Sigmoid colon (tissue), 4 donors: ENCODE measurements around the gene RUFY2.

Experiments
- EP300 ChIP-seq, 4 donors: sonication (generic); formaldehyde crosslinking; IDR thresholded peaks; one replicate each; pipeline ENCODE4 v1.6.1; 2017; ENCODE audit warnings: antibody characterized with exemption in 4 of 4
- POLR2A ChIP-seq, 2 donors: fragments of 450-650 bp; IDR thresholded peaks; one replicate each; pipeline ENCODE4 v1.6.1; 2016; ENCODE audit warnings: antibody characterized with exemption in 2 of 2, mild to moderate bottlenecking in 2 of 2, moderate library complexity in 2 of 2
- POLR2AphosphoS5 ChIP-seq, 4 donors: sonication (generic); formaldehyde crosslinking; IDR thresholded peaks; one replicate each; pipeline ENCODE4 v1.6.1; 2017; ENCODE audit warnings: antibody characterized with exemption in 4 of 4
- TF ChIP-seq, protein P1 (sequence below), 4 experiments: fragments of 450-650 bp in 3 of 4; fragments of 200-600 bp in 1 of 4; IDR thresholded peaks; one replicate each; pipeline ENCODE4 v1.5.1; 2016 to 2019; ENCODE audit warnings: antibody characterized with exemption in 4 of 4, mild to moderate bottlenecking in 3 of 4, moderate library complexity in 2 of 4

- TF ChIP-seq, protein P1, sequence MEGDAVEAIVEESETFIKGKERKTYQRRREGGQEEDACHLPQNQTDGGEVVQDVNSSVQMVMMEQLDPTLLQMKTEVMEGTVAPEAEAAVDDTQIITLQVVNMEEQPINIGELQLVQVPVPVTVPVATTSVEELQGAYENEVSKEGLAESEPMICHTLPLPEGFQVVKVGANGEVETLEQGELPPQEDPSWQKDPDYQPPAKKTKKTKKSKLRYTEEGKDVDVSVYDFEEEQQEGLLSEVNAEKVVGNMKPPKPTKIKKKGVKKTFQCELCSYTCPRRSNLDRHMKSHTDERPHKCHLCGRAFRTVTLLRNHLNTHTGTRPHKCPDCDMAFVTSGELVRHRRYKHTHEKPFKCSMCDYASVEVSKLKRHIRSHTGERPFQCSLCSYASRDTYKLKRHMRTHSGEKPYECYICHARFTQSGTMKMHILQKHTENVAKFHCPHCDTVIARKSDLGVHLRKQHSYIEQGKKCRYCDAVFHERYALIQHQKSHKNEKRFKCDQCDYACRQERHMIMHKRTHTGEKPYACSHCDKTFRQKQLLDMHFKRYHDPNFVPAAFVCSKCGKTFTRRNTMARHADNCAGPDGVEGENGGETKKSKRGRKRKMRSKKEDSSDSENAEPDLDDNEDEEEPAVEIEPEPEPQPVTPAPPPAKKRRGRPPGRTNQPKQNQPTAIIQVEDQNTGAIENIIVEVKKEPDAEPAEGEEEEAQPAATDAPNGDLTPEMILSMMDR (IDR thresholded peaks at IDR 0.05) = no peak
- TF ChIP-seq POLR2AphosphoS5 (IDR thresholded peaks at IDR 0.05) = no peak
- TF ChIP-seq EP300 (IDR thresholded peaks at IDR 0.05) = no peak
- TF ChIP-seq POLR2A (IDR thresholded peaks at IDR 0.05) = no peak
Observed at GRCh38 chr10:68336754-68337351, 70.2 kb downstream of the RUFY2 start.
